Measurements from ENCODE around the gene CECR2. TPM values are rescaled to one million over a fixed set of nuclear protein-coding genes. Genes with fewer than 3 reads are reported as not detected.

Gene CECR2
- total RNA-seq, 1 experiment from 2014 or later, result 111 TPM

- H3K9me3 Mint-ChIP-seq, result no peaks in the 10 kb centered on the region
- POLR2A ChIA-PET, result no interaction called here
- H3K4me1 Mint-ChIP-seq, result peaks cover 45% of the 10 kb centered on the region
- CTCF ChIA-PET, result interaction anchor here (0.6 kb wide), 1 partner anchor 290 kb away, joined by 4 read pairs; no protein-coding TSS in a partner anchor
- H3K27ac Mint-ChIP-seq, result peak overlapping the region; percentile 48; the same call in 1 of the 2 replicates
- no peak for ATAC-seq
- no peaks in the 10 kb centered on the region for H3K27me3 Mint-ChIP-seq (ENCODE audit: low read depth)
- no peak for TF ChIP-seq MYBL2 (CRISPR knock-in tag; IDR thresholded peaks at IDR 0.05)
- TF ChIP-seq ZNF532 (CRISPR knock-in tag; IDR thresholded peaks at IDR 0.05; ENCODE audit: borderline replicate concordance), result no peak
- TF ChIP-seq GTF2I (CRISPR knock-in tag; conservative IDR thresholded peaks at IDR 0.05), result no peak
- no peak for TF ChIP-seq E2F4 (CRISPR knock-in tag; IDR thresholded peaks at IDR 0.05; ENCODE audit: borderline replicate concordance, low read depth)
- no peak for TF ChIP-seq ZNF263 (CRISPR knock-in tag; IDR thresholded peaks at IDR 0.05; ENCODE audit: low read depth)
- TF ChIP-seq EMX1 (CRISPR knock-in tag; IDR thresholded peaks at IDR 0.05), result no peak
- no peak for TF ChIP-seq IRF2 (CRISPR knock-in tag; IDR thresholded peaks at IDR 0.05; ENCODE audit: borderline replicate concordance, low read depth)
- no peak for TF ChIP-seq ZNF423 (CRISPR knock-in tag; IDR thresholded peaks at IDR 0.05)
- no peak for TF ChIP-seq RELA (CRISPR knock-in tag; IDR thresholded peaks at IDR 0.05; ENCODE audit: borderline replicate concordance)
- no peak for TF ChIP-seq NR2C2 (CRISPR knock-in tag; IDR thresholded peaks at IDR 0.05)
- no peak for TF ChIP-seq ETV6 (CRISPR knock-in tag; IDR thresholded peaks at IDR 0.05)
- TF ChIP-seq PREB (CRISPR knock-in tag; IDR thresholded peaks at IDR 0.05; ENCODE audit: borderline replicate concordance), result no peak
- no peak for TF ChIP-seq NFATC4 (CRISPR knock-in tag; IDR thresholded peaks at IDR 0.05)
- no peak for TF ChIP-seq SMAD4 (CRISPR knock-in tag; IDR thresholded peaks at IDR 0.05)
- no peak for TF ChIP-seq HMGA2 (CRISPR knock-in tag; IDR thresholded peaks at IDR 0.05)
- TF ChIP-seq MLX (CRISPR knock-in tag; IDR thresholded peaks at IDR 0.05), result no peak
- TF ChIP-seq JAZF1 (CRISPR knock-in tag; IDR thresholded peaks at IDR 0.05), result no peak
- no peak for DNase-seq (ENCODE audit: low spot score)
- H3K36me3 Mint-ChIP-seq, result peaks cover 3% of the 10 kb centered on the region; the same call in 1 of the 2 replicates
- no peak overlapping the region for H3K4me3 Mint-ChIP-seq
Observed at GRCh38 chr22:17402293-17402692, 33.0 kb downstream of the CECR2 start.

GRCh38 chr22:17403906-17404305 lies 34.6 kb downstream of the CECR2 start:
- no peaks in the 10 kb centered on the region for H3K27me3 Mint-ChIP-seq (ENCODE audit: low read depth)
- peak overlapping the region; percentile 59; the same call in 1 of the 2 replicates for H3K27ac Mint-ChIP-seq
- DNase-seq (ENCODE audit: low spot score), result no peak
- ChIA-PET CTCF (interaction anchor here (0.6 to 1.2 kb wide), 2 partner anchors 97 to 143 kb away, joined by 3 read pairs; no protein-coding TSS in a partner anchor), POLR2A (no interaction called here)
- TF ChIP-seq ZSCAN18 (CRISPR knock-in tag; IDR thresholded peaks at IDR 0.05) (no peak), CBFB (CRISPR knock-in tag; IDR thresholded peaks at IDR 0.05; ENCODE audit: low read depth) (no peak), ZBTB21 (CRISPR knock-in tag; IDR thresholded peaks at IDR 0.05; ENCODE audit: borderline replicate concordance) (no peak), SMAD4 (CRISPR knock-in tag; IDR thresholded peaks at IDR 0.05) (no peak), USF1 (CRISPR knock-in tag; IDR thresholded peaks at IDR 0.05) (no peak), RELA (CRISPR knock-in tag; IDR thresholded peaks at IDR 0.05; ENCODE audit: borderline replicate concordance) (no peak)
- peaks cover 3% of the 10 kb centered on the region; the same call in 1 of the 2 replicates for H3K36me3 Mint-ChIP-seq
- no peaks in the 10 kb centered on the region for H3K9me3 Mint-ChIP-seq
- ATAC-seq, result no peak
- no peak overlapping the region for H3K4me3 Mint-ChIP-seq
- H3K4me1 Mint-ChIP-seq, result peaks cover 45% of the 10 kb centered on the region

Data from WTC11 (cell line).